HPDE6-E6E7 (cell line): ENCODE measurements around the gene SPDYC.
"Not testable (repeated sequence)": the region's sequence is repeated elsewhere in the genome, so short reads cannot be mapped to it uniquely, and the experiment has no call there.

Experiments used
- DNase-seq: peaks from one replicate; pipeline ENCODE4 v3.0.0; 2011; ENCODE audit warnings: missing footprints; ENCODE audit errors: extremely low spot score

The SPDYC gene

DNA sequence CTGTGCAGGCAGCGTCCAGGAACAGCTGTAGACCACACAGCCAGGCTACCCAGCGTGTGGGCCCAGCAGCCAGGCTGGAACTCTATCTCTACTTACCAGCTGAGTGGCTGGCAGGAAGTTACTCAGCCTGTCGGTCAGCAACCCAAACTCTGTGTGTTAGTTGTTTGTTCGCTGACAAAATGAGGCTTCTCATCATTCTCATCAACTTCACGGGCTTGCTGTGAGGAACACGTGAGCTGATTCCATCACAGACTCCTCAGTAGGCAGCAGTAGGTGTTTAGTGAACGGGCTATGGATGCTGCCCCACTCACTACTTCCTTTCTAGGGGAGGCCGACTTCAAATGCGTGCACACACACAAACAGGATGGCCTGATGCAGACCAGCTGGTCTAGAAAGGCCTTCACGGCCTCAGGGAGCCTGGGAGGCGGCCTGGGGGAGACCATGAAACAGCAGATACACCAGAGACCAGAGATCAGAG is 830 bp upstream of the SPDYC start:
- DNase-seq: no peak

- no peak for DNase-seq
Observed at GRCh38 chr11:65172600-65172999, 2.6 kb downstream of the SPDYC start.

DNA sequence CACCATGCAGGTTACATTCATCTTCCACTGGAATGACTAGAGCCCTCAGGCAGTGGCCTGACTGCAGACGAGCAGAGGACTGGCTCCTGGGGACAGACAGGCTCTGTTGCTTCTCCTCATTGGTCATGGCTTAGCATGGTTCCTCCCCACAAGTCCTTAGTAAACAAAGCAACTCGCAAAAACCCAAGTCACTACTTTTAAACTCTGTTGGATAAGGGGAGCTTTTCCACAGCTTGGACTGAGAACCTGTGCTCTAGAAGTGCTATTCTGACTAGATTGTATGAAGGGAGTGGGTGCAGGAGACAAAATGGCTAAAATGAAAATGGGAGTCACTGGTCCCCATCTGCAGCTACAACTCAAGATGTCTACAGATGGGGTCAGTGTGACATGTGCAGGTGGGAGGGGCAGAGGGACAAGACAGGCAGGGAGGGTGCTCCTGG is 4.6 kb downstream of the SPDYC start:
- not testable (repeated sequence) for DNase-seq

GRCh38 chr11:65180877-65181568 is 11.0 kb downstream of the SPDYC start:
- peak; percentile 62 for DNase-seq

- peak; percentile 90 for DNase-seq
Observed at GRCh38 chr11:65181569-65182257, 11.7 kb downstream of the SPDYC start, which contains the start of gene CAPN1. CAPN1 (plus strand) TSS chr11:65181928; CDS start chr11:65182702, 774 bp downstream.

DNA sequence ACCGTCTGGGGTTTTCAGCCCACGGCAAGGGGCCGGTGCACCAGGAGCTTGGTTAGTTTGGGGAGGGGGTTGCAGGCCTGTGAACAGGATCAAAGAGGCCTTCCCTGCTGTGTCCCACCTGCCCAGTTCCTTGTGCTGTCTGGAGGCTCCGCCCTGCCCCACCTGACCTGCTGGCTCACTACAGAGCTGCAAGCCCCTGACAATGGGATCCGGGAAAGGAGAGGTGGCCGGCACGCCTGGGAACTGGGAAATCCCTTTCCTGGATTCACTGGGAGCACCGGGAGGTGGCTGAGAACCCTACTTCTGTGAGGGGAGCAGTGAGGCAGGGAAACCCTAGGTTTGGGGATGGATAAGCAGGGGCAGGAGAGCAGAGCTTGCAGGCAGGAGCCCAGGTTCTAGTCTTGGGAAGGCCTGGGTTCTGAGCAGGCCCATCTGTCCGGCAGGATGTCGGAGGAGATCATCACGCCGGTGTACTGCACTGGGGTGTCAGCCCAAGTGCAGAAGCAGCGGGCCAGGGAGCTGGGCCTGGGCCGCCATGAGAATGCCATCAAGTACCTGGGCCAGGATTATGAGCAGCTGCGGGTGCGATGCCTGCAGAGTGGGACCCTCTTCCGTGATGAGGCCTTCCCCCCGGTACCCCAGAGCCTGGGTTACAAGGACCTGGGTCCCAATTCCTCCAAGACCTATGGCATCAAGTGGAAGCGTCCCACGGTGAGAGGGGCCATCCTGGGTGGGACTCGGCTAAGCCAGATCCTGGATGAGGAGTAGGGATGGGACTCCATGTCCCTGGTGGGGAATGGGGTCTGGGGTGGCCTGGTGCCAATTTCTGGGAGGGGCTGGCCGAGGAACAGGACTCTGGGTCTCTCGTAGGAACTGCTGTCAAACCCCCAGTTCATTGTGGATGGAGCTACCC is 12.5 kb downstream of the SPDYC start:
- peak; percentile 48 for DNase-seq

GRCh38 chr11:65183201-65183891 is 13.3 kb downstream of the SPDYC start:
- peak; percentile 86 for DNase-seq

- DNase-seq: no peak
Observed at GRCh38 chr11:65184146-65184545, 14.1 kb downstream of the SPDYC start.

DNA sequence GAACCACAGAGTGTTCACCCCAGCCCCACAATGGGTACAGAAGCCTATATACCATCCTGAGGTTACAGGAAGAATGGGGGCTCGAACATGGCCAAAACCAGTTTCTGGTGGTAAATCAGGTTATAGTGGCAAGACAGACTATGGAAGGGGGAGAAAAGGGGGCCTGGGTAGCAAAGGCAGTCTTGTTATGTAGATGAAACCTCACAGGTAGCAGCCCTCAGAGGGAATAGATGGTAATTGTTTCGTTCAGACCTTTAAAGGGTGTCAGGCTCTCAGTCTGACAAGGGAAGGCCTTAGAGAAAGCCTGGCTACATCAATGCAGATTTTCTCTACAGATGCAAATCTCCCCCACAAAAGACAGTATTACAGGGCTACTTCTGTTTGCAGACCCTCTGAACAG is 15.1 kb downstream of the SPDYC start:
- DNase-seq: no peak

GRCh38 chr11:65185869-65186341 is 15.9 kb downstream of the SPDYC start:
- DNase-seq: no peak

DNA sequence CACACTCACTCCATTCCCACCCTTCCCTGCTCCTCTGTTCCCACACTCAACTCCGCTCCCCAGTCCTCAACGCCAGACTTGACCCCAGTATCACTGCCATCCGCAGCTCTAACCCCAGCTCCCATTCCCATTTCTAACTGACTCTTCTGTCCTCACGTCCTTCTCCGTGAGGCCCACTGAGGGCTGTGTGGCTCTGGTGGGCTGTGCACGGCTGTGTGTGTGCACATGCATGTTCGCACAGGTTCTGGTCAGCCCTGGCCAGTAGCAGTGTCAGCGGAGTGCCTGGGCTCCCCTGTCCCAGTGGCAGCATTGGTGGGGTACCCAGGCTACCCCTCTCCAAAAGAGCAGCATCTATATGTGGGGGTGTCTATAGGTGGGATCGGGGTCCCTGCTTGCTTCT is 16.7 kb downstream of the SPDYC start:
- DNase-seq: no peak

DNA sequence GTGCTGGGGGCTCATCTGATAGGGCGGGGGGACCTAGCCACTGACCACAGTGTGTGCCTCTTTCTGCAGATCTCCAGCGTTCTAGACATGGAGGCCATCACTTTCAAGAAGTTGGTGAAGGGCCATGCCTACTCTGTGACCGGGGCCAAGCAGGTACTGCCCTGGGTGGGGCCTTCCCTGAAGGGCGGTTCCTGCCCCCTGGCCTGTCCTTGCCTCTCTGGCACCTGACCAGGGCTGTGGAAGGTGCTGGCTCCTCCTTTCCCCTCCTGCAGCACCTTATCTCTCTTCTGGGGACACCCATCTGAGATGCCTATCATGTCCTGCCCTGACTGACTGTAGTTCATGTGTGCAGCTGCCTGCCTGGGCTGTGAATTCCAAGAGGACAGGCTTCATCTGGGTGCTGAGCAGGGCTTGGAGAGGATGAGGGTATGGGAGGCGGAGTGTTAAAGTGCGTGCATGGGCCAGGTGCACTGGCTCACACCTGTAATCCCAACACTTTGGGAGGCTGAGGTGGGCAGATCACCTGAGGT is 17.2 kb downstream of the SPDYC start:
- DNase-seq: no peak

DNA sequence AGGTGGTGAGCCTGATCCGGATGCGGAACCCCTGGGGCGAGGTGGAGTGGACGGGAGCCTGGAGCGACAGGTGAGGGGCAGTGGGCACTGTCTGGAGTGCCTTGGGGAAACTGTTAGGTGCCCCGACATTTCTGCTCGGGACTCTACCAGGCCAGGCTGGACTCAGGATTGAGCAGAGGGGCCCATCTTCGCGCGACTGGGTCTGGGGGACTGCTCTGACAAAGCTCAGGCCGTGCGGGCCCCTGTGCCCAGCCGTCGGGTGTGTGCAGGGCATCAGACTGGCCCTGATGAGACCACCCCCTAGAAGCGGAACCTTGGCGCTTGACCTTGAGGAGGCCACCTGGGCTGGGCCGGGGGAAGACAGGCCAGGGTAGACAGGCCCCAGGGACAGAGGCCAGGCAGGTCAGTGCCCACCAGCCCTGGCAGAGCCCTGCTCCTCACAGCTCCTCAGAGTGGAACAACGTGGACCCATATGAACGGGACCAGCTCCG is 18.0 kb downstream of the SPDYC start:
- DNase-seq: no peak

DNA sequence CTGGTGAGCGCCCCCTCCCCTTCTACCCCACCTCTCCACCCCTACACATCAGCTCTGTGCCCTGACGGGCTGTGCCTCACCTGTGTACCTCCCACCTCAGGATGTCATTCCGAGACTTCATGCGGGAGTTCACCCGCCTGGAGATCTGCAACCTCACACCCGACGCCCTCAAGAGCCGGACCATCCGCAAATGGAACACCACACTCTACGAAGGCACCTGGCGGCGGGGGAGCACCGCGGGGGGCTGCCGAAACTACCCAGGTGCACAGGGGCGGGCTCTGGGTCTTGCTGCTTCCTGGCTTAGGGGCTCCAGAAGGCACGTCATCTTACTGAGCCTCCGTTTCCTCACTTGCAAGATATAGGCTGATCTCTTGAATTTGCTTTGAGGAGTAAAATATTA is 18.5 kb downstream of the SPDYC start:
- no peak for DNase-seq

DNA sequence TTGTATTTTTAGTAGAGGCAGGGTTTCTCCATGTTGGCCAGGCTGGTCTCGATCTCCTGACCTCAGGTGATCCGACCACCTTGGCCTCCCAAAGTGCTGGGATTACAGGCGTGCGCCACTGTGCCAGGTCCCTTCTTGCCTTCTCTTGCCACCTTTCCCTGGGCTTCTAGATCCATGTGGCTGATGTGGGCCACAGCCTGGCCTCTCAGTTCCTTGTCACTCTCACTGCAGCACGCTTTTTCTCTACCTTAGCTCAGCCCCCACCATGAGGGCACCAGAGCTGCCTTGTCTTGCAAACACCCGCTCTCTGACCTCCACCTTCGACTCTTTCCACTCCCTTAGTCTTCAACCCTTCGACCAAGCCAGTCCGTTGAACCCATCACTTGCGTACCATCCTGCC is 19.2 kb downstream of the SPDYC start:
- no peak for DNase-seq

DNA sequence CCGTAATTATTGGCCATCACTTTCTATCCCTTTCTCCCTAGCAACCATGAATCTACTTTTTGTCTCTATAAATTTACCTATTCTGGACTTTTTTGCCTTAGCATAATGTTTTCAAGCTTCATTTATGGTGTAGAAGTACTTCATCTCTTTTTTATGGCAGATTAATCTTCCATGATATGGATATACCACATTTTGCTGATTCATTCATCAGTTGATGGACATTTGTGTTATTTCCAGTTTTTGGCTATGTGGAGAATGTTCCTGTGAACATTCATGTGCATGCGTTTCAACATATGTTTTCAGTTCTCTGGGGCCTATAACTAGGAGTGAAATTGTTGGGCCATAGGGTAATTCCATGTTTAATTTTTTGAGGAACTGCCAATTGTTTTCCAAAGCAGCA is 24.5 kb downstream of the SPDYC start:
- DNase-seq: no peak

- no peak for DNase-seq
Observed at GRCh38 chr11:65204143-65204542, 34.1 kb downstream of the SPDYC start.

DNA sequence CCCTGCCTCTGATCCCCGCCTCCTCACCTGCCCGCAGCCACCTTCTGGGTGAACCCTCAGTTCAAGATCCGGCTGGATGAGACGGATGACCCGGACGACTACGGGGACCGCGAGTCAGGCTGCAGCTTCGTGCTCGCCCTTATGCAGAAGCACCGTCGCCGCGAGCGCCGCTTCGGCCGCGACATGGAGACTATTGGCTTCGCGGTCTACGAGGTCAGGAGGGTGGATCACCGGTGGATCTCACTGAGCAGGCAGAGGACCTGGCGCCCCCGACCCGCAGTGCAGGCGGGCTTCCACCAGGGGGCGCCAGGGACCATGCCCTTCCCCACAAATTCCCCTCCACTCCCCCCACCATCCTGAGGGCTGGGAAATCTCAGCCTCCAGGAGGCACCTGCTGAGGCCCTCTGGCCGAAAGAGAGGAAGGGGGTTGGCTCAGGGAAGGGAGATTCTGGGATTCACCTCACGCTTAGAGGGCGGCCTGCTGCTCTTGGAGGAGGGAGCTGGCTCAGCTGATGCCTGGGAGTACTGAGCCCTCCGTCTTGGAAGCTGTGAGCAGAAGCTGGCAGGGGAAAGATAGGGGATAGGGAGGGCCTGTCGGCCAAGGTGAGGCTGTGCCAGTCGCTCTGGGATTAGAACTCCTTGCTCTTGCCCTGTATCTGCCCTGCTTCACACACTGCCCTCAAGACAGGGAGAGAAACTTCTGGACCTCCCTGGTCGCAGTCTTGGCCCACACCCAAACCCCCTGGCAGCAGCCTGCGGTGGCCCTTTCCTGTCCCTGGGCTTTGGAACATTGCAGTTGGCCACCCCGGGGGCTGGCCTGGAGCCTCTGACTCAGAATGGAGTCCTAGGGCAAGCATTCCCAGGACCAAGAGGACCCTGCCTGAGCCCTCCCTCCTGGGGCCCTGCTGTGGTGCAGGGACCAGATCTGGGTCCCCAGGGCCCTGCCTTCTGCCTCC is 34.9 kb downstream of the SPDYC start:
- no peak for DNase-seq

DNA sequence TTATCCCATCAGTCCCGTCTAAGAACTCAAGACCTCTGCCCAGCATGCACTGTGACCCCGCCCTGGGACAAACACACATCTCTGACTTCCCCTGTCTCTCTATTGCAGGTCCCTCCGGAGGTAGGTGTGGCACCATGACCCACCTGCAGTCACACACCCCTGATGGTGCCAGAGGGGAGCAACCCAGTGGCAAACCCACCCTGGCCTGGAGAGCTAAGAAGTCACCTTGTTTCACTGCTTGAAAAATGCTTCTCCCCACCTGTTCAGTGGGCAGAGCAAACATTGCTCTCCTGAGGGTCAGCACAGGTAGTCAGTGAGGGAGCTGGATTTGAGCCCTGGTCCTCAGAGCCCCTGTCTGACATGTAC is 35.6 kb downstream of the SPDYC start:
- DNase-seq: no peak

- DNase-seq: no peak
Observed at GRCh38 chr11:65206441-65206841, 36.4 kb downstream of the SPDYC start.
